Liver (tissue), 9 donors: ENCODE measurements around the gene NFKBIB. TPM values are rescaled to one million over a fixed set of nuclear protein-coding genes. Genes with fewer than 3 reads are reported as not detected.
A peak's percentile ranks its signal among the peaks of the same experiment; 100 is the strongest.

Source experiments
- DNase-seq: peaks from one replicate; pipeline ENCODE4 v3.0.0-alpha.2; 2017; ENCODE audit warnings: low spot score
- H3K27ac ChIP-seq, 2 donors: one replicate each; pipeline ENCODE4 v1.7.0; 2013; ENCODE audit warnings: inconsistent platforms in 2 of 2, low read length in 2 of 2, control low read depth in 1 of 2, low read depth in 1 of 2, mild to moderate bottlenecking in 1 of 2
- H3K27me3 ChIP-seq, 4 donors: one replicate each; pipeline versions ENCODE4 v1.6.1 to v1.7.0; 2013; ENCODE audit warnings: low read length in 3 of 4, inconsistent platforms in 1 of 4, mild to moderate bottlenecking in 1 of 4, moderate library complexity in 1 of 4; ENCODE audit not compliant: control insufficient read depth in 4 of 4, insufficient read depth in 4 of 4
- H3K36me3 ChIP-seq, 4 donors: one replicate each; pipeline versions ENCODE4 v1.6.1 to v1.7.0; 2013; ENCODE audit warnings: low read length in 3 of 4, mild to moderate bottlenecking in 3 of 4, low read depth in 1 of 4, moderate library complexity in 1 of 4; ENCODE audit not compliant: control insufficient read depth in 4 of 4, insufficient read depth in 3 of 4
- H3K4me1 ChIP-seq, 4 donors: one replicate each; pipeline versions ENCODE4 v1.6.1 to v1.7.0; 2013; ENCODE audit warnings: low read length in 3 of 4, mild to moderate bottlenecking in 3 of 4, moderate library complexity in 1 of 4; ENCODE audit not compliant: control insufficient read depth in 4 of 4, insufficient read depth in 4 of 4
- H3K4me3 ChIP-seq, 3 donors: one replicate each; pipeline versions ENCODE4 v1.6.1 to v1.7.0; 2013; ENCODE audit warnings: low read length in 3 of 3, control low read depth in 1 of 3, low read depth in 1 of 3, mild to moderate bottlenecking in 1 of 3
- H3K9ac ChIP-seq, 2 donors: one replicate each; pipeline ENCODE4 v1.7.0; 2013; ENCODE audit warnings: low read length in 2 of 2, mild to moderate bottlenecking in 2 of 2, moderate library complexity in 2 of 2, control low read depth in 1 of 2, low read depth in 1 of 2
- H3K9me3 ChIP-seq, 4 donors: one replicate each; pipeline versions ENCODE4 v1.6.1 to v1.7.0; 2013; ENCODE audit warnings: low read length in 3 of 4; ENCODE audit not compliant: control insufficient read depth in 4 of 4
- EGR1 ChIP-seq, 2 donors: IDR thresholded peaks; 2 replicates each; pipeline ENCODE4 v1.6.1; 2016 to 2018; ENCODE audit warnings: antibody characterized with exemption in 2 of 2, low read depth in 2 of 2
- FOXA1 ChIP-seq: IDR thresholded peaks from 2 replicates; pipeline ENCODE4 v1.6.1; 2016; ENCODE audit warnings: antibody characterized with exemption
- FOXA2 ChIP-seq: IDR thresholded peaks from 2 replicates; pipeline ENCODE4 v1.6.1; 2016; ENCODE audit warnings: antibody characterized with exemption
- GABPA ChIP-seq, 2 donors: IDR thresholded peaks in 1 of 2; conservative IDR thresholded peaks in 1 of 2; 2 replicates each; pipeline ENCODE4 v1.6.1; 2016; ENCODE audit warnings: antibody characterized with exemption in 2 of 2, mild to moderate bottlenecking in 1 of 2, moderate library complexity in 1 of 2
- HNF4A ChIP-seq, 2 donors: conservative IDR thresholded peaks; 2 replicates each; pipeline ENCODE4 v1.6.1; 2016; ENCODE audit warnings: antibody characterized with exemption in 2 of 2, mild to moderate bottlenecking in 2 of 2
- HNF4G ChIP-seq: IDR thresholded peaks from 2 replicates; pipeline ENCODE4 v1.6.1; 2016; ENCODE audit warnings: antibody characterized with exemption
- RAD21 ChIP-seq, 2 donors: IDR thresholded peaks; 2 replicates each; pipeline ENCODE4 v1.6.1; 2016; ENCODE audit warnings: antibody characterized with exemption in 2 of 2, mild to moderate bottlenecking in 2 of 2
- SP1 ChIP-seq: IDR thresholded peaks from 2 replicates; pipeline ENCODE4 v1.6.1; 2018; ENCODE audit warnings: antibody characterized with exemption, mild to moderate bottlenecking
- YY1 ChIP-seq: IDR thresholded peaks from 2 replicates; pipeline ENCODE4 v1.6.1; 2016; ENCODE audit warnings: antibody characterized with exemption, mild to moderate bottlenecking
- WGBS: extraction: QIAGEN DNeasy Blood & Tissue Kit; methylation state at CpG from one replicate; pipeline ENCODE4 v1.1.7; 2013; 5-methylcytosine and 5-hydroxymethylcytosine counted together
- polyA plus RNA-seq, 2 donors: library from polyadenylated mRNA; stranded (reverse) in 1 of 2; unstranded in 1 of 2; fragments of 200-250 nt in 1 of 2; fragments of >200 nt in 1 of 2; fragmentation: Nextera tagmentation in 1 of 2; extraction: Ambion mirVana in 1 of 2; gene quantifications; one replicate each; pipeline versions ENCODE4 v1.2.1 to v1.2.3, GENCODE V29; 2013 to 2015
- total RNA-seq, 2 donors: library from RNA; depleted of rRNA; stranded (reverse); fragments of >200 nt; gene quantifications; one replicate each; pipeline ENCODE4 v1.2.3, GENCODE V29; 2014
- TF ChIP-seq, protein P1 (sequence below): fragments of 150-350 bp; IDR thresholded peaks from 2 replicates; pipeline ENCODE4 v1.5.1; 2017; ENCODE audit warnings: improper control_type of control experiment, low read depth, low read length; ENCODE audit not compliant: missing input control
- TF ChIP-seq, protein P2 (sequence below): IDR thresholded peaks from 2 replicates; pipeline ENCODE4 v1.6.1; 2016; ENCODE audit warnings: antibody characterized with exemption
- TF ChIP-seq, protein P3 (sequence below): IDR thresholded peaks from 2 replicates; pipeline ENCODE4 v1.6.1; 2016; ENCODE audit warnings: antibody characterized with exemption
- TF ChIP-seq, protein P4 (sequence below): IDR thresholded peaks from 2 replicates; pipeline ENCODE4 v1.6.1; 2016; ENCODE audit warnings: antibody characterized with exemption
- TF ChIP-seq, protein P5 (sequence below): IDR thresholded peaks from 2 replicates; pipeline ENCODE4 v1.6.1; 2016; ENCODE audit warnings: antibody characterized with exemption, mild to moderate bottlenecking
- donor health status: healthy.
- donor health status: healthy.
- donor health status: healthy.
- donor health status: healthy.
- donor health status: healthy.

Gene NFKBIB
- total and polyA plus RNA-seq, 4 donors: 8.0 to 25.4 (median 14.9) TPM

DNA sequence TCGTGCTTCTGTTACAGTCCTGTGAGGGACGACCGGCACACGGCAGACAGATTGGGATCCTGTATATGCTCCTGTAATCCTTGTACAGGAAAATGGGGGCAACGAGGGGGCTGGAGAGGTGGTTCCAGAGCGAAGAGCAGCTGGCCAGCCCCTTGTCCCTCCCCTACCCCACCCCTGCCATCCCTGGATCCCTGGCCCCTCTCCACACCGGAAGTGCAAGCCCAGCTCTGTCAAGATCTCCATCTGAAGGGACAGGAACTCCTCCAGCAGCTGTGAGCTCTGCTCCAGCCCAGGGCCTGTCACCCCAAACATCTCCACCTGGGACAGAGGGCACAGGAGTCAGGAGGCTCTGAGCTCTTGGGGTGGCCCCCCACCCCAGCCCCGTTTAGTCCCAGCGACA, 17.7 kb downstream of the NFKBIB start:
- no peaks in the 10 kb centered on the region for H3K27me3 ChIP-seq
- TF ChIP-seq, protein P1, sequence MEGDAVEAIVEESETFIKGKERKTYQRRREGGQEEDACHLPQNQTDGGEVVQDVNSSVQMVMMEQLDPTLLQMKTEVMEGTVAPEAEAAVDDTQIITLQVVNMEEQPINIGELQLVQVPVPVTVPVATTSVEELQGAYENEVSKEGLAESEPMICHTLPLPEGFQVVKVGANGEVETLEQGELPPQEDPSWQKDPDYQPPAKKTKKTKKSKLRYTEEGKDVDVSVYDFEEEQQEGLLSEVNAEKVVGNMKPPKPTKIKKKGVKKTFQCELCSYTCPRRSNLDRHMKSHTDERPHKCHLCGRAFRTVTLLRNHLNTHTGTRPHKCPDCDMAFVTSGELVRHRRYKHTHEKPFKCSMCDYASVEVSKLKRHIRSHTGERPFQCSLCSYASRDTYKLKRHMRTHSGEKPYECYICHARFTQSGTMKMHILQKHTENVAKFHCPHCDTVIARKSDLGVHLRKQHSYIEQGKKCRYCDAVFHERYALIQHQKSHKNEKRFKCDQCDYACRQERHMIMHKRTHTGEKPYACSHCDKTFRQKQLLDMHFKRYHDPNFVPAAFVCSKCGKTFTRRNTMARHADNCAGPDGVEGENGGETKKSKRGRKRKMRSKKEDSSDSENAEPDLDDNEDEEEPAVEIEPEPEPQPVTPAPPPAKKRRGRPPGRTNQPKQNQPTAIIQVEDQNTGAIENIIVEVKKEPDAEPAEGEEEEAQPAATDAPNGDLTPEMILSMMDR: no peak
- TF ChIP-seq SP1 (no peak), EGR1 (IDR thresholded peaks at IDR 0.05; ENCODE audit: low read depth in 2 of 2) (no peak), YY1 (no peak), GABPA (IDR thresholded peaks at IDR 0.05 in 1 of 2, conservative IDR thresholded peaks at IDR 0.05 in 1 of 2) (no peak), RAD21 (IDR thresholded peaks at IDR 0.05) (no peak), HNF4G (no peak), FOXA2 (no peak), FOXA1 (no peak)
- TF ChIP-seq, protein P2, sequence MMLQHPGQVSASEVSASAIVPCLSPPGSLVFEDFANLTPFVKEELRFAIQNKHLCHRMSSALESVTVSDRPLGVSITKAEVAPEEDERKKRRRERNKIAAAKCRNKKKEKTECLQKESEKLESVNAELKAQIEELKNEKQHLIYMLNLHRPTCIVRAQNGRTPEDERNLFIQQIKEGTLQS: no peak
- TF ChIP-seq, protein P3, sequence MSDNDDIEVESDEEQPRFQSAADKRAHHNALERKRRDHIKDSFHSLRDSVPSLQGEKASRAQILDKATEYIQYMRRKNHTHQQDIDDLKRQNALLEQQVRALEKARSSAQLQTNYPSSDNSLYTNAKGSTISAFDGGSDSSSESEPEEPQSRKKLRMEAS: no peak
- TF ChIP-seq, protein P4, sequence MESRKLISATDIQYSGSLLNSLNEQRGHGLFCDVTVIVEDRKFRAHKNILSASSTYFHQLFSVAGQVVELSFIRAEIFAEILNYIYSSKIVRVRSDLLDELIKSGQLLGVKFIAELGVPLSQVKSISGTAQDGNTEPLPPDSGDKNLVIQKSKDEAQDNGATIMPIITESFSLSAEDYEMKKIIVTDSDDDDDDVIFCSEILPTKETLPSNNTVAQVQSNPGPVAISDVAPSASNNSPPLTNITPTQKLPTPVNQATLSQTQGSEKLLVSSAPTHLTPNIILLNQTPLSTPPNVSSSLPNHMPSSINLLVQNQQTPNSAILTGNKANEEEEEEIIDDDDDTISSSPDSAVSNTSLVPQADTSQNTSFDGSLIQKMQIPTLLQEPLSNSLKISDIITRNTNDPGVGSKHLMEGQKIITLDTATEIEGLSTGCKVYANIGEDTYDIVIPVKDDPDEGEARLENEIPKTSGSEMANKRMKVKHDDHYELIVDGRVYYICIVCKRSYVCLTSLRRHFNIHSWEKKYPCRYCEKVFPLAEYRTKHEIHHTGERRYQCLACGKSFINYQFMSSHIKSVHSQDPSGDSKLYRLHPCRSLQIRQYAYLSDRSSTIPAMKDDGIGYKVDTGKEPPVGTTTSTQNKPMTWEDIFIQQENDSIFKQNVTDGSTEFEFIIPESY: no peak
- H3K9me3 ChIP-seq: no peaks in the 10 kb centered on the region
- H3K36me3 ChIP-seq: peaks cover 0 to 14% (median 2%) of the 10 kb centered on the region in 4 donors
- no peak overlapping the region for H3K9ac ChIP-seq
- no peak overlapping the region for H3K4me3 ChIP-seq
- no peaks in the 10 kb centered on the region for H3K4me1 ChIP-seq
- DNase-seq: no peak
- WGBS: 84% methylated on average over 9 of the region's 9 CpGs
- no peak overlapping the region for H3K27ac ChIP-seq

DNA sequence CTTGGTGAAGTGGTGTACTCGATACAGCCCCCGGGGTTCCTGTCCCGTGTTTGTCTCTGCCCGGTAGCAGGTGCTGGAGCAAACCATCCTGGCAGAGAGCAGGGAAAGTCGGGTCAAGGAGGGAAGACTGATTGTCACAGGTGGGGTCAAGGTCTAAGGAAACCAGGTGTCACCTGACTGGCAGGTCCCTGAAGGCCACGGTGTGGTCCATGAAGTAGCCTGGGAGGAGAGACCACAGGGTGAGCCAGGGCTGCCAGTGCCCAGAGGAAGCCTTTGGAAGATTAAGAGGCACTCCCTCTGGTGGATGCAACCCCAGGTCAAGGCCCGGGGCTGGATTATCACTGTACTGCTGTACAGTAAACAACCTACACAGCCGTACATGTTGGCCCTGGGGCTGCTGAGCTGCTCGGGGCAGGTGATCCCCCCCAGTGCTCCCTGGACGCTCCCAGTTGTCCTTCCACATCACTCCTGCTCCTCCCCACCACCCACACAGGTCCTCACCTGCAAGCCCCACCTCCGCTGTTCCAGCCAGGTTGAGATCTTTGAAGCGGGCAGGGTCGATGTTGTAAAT, 18.2 kb downstream of the NFKBIB start:
- H3K4me3 ChIP-seq: no peak overlapping the region
- no peak for DNase-seq

DNA sequence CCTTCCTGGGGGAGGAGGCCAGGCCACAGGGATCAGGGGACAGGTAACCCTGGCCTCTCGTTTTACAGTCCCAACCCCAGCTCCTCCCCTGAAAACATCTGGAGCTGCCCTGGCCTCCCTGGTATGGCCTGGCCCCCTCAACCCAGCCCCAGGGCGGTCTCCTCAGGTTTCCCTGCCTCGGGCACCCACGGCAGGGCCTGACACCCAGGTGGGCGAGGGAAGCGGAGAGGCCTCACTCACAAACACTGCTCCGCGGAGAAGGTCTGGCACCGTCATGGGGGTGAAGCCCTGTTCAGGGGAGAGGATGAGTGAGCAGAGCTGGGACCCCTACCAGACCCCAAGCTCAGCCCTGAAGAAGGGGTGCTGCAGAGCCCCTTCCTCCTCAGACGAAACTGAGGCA, 18.8 kb downstream of the NFKBIB start:
- peaks cover 0 to 15% (median 2%) of the 10 kb centered on the region in 4 donors for H3K36me3 ChIP-seq
- no peak overlapping the region for H3K9ac ChIP-seq
- no peaks in the 10 kb centered on the region for H3K9me3 ChIP-seq
- no peak for DNase-seq
- no peak overlapping the region for H3K4me3 ChIP-seq
- no peak for TF ChIP-seq HNF4A (conservative IDR thresholded peaks at IDR 0.05)
- no peak for TF ChIP-seq HNF4G
- TF ChIP-seq, protein P5, sequence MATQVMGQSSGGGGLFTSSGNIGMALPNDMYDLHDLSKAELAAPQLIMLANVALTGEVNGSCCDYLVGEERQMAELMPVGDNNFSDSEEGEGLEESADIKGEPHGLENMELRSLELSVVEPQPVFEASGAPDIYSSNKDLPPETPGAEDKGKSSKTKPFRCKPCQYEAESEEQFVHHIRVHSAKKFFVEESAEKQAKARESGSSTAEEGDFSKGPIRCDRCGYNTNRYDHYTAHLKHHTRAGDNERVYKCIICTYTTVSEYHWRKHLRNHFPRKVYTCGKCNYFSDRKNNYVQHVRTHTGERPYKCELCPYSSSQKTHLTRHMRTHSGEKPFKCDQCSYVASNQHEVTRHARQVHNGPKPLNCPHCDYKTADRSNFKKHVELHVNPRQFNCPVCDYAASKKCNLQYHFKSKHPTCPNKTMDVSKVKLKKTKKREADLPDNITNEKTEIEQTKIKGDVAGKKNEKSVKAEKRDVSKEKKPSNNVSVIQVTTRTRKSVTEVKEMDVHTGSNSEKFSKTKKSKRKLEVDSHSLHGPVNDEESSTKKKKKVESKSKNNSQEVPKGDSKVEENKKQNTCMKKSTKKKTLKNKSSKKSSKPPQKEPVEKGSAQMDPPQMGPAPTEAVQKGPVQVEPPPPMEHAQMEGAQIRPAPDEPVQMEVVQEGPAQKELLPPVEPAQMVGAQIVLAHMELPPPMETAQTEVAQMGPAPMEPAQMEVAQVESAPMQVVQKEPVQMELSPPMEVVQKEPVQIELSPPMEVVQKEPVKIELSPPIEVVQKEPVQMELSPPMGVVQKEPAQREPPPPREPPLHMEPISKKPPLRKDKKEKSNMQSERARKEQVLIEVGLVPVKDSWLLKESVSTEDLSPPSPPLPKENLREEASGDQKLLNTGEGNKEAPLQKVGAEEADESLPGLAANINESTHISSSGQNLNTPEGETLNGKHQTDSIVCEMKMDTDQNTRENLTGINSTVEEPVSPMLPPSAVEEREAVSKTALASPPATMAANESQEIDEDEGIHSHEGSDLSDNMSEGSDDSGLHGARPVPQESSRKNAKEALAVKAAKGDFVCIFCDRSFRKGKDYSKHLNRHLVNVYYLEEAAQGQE: no peak
- H3K27me3 ChIP-seq: no peaks in the 10 kb centered on the region
- H3K4me1 ChIP-seq: no peaks in the 10 kb centered on the region
- H3K27ac ChIP-seq: no peak overlapping the region
- 94% methylated on average over 10 of the region's 10 CpGs for WGBS

More for the DNA sequence above, 18.2 kb downstream of the NFKBIB start:
- Histone ChIP-seq H3K4me1 (no peaks in the 10 kb centered on the region), H3K36me3 (peaks cover 0 to 15% (median 2%) of the 10 kb centered on the region in 4 donors), H3K27me3 (no peaks in the 10 kb centered on the region), H3K27ac (no peak overlapping the region), H3K9me3 (no peaks in the 10 kb centered on the region), H3K9ac (no peak overlapping the region)
- WGBS: 78% methylated on average over 13 of the region's 13 CpGs
- TF ChIP-seq RAD21 (IDR thresholded peaks at IDR 0.05) (peak in 1 of 2 donors; percentile 25), YY1 (no peak)
- TF ChIP-seq, protein P2: no peak
